Calu3 (cell line): ENCODE results near the gene SYNPO. TPM values are rescaled to one million over a fixed set of nuclear protein-coding genes. Genes with fewer than 3 reads are reported as not detected.

Experiments used
- BruUV-seq: library from RNA; stranded (reverse); fragments of 400-500 nt; replicated peaks from 2 replicates; lab custom pipeline; 2021; lab: Mats Ljungman, UMichigan
- CTCF ChIA-PET: fragments of 300-600 bp; sonication (Branson Sonifier 250); formaldehyde crosslinking; loops from one replicate; lab custom pipeline; 2022; ENCODE audit warnings: antibody characterized with exemption; lab: Charles Lee
- DNase-seq: peaks from one replicate; pipeline ENCODE4 v3.0.0; 2022
- H3K27ac Mint-ChIP-seq: one replicate; pipeline ENCODE4 v1.8.0; 2022; ENCODE audit warnings: mixed read lengths; ENCODE audit not compliant: unreplicated experiment
- H3K27me3 Mint-ChIP-seq: one replicate; pipeline ENCODE4 v1.8.0; 2022; ENCODE audit warnings: mixed read lengths; ENCODE audit not compliant: unreplicated experiment
- H3K36me3 Mint-ChIP-seq: one replicate; pipeline ENCODE4 v1.8.0; 2022; ENCODE audit warnings: mild to moderate bottlenecking, moderate library complexity, mixed read lengths; ENCODE audit not compliant: insufficient read depth, unreplicated experiment
- H3K4me1 Mint-ChIP-seq: one replicate; pipeline ENCODE4 v1.8.0; 2022; ENCODE audit warnings: mild to moderate bottlenecking, low read depth, mixed read lengths; ENCODE audit not compliant: unreplicated experiment
- H3K4me3 Mint-ChIP-seq: one replicate; pipeline ENCODE4 v1.8.0; 2022; ENCODE audit warnings: mild to moderate bottlenecking, low read depth, moderate library complexity, mixed read lengths; ENCODE audit not compliant: unreplicated experiment
- H3K9me3 Mint-ChIP-seq: one replicate; pipeline ENCODE4 v1.8.0; 2022; ENCODE audit warnings: low read depth, mixed read lengths; ENCODE audit not compliant: unreplicated experiment
- intact Hi-C: fragments of 100-400 bp; cut with micrococcal nuclease; formaldehyde crosslinking; loops from one replicate; pipeline ENCODE4 v1.10.0; 2022; ENCODE audit not compliant: unreplicated experiment
- total RNA-seq: library from RNA; stranded (reverse); gene quantifications from 2 replicates; pipeline ENCODE4 v1.2.3, GENCODE V29; 2022
- TF ChIP-seq, protein P1 (sequence below): fragments of 200-600 bp; IDR thresholded peaks from one replicate; pipeline ENCODE4 v1.8.0; 2022; ENCODE audit warnings: antibody characterized with exemption; ENCODE audit not compliant: unreplicated experiment

Gene SYNPO
- total RNA-seq, 1 experiment from 2014 or later: 0.92 TPM

DNA sequence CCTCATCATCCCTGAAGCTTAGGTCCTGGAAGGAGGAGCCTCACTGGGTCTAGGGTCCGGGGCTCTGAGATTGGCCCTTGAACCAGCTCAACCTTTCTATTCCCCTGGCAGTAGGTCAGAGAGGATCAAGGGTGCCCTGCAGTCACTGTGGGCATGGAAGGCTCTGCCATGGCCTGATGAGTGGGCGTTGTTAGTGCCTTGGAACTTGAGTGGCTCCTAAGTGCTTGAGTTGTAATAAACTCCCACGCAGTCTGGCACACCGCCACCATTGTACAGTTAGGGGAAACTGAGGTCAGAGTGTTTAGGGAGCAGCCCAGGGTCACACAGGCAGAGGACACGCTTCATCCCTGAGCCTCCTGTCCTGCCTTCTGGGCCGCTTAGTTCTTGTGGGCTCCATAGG lies 10.4 kb upstream of the SYNPO start:
- Mint-ChIP-seq H3K4me3 (no peak overlapping the region), H3K27ac (no peak overlapping the region), H3K4me1 (peaks cover 18% of the 10 kb centered on the region), H3K36me3 (no peaks in the 10 kb centered on the region), H3K9me3 (no peaks in the 10 kb centered on the region), H3K27me3 (no peaks in the 10 kb centered on the region)
- DNase-seq: no peak
- TF ChIP-seq, protein P1, sequence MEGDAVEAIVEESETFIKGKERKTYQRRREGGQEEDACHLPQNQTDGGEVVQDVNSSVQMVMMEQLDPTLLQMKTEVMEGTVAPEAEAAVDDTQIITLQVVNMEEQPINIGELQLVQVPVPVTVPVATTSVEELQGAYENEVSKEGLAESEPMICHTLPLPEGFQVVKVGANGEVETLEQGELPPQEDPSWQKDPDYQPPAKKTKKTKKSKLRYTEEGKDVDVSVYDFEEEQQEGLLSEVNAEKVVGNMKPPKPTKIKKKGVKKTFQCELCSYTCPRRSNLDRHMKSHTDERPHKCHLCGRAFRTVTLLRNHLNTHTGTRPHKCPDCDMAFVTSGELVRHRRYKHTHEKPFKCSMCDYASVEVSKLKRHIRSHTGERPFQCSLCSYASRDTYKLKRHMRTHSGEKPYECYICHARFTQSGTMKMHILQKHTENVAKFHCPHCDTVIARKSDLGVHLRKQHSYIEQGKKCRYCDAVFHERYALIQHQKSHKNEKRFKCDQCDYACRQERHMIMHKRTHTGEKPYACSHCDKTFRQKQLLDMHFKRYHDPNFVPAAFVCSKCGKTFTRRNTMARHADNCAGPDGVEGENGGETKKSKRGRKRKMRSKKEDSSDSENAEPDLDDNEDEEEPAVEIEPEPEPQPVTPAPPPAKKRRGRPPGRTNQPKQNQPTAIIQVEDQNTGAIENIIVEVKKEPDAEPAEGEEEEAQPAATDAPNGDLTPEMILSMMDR: no peak
- no TSS peak for BruUV-seq
- intact Hi-C loops: loop anchor here (10.0 kb wide), 1 partner anchor 175 kb away; no protein-coding TSS in a partner anchor
- CTCF ChIA-PET: no interaction called here

GRCh38 chr5:150630461-150631325 lies 9.8 kb upstream of the SYNPO start:
- CTCF ChIA-PET: interaction anchor here (1.1 kb wide), 1 partner anchor 10 kb away, joined by 3 read pairs; the partner anchor contains the start of gene SYNPO
- H3K36me3 Mint-ChIP-seq: no peaks in the 10 kb centered on the region
- no TSS peak for BruUV-seq
- intact Hi-C loops: loop anchor here (10.0 kb wide), 1 partner anchor 176 kb away; no protein-coding TSS in a partner anchor
- H3K4me3 Mint-ChIP-seq: no peak overlapping the region
- H3K4me1 Mint-ChIP-seq: peaks cover 22% of the 10 kb centered on the region
- no peak for DNase-seq
- TF ChIP-seq, protein P1: no peak
- no peaks in the 10 kb centered on the region for H3K9me3 Mint-ChIP-seq
- no peaks in the 10 kb centered on the region for H3K27me3 Mint-ChIP-seq
- no peak overlapping the region for H3K27ac Mint-ChIP-seq

GRCh38 chr5:150631326-150631701 lies 9.1 kb upstream of the SYNPO start:
- no peaks in the 10 kb centered on the region for H3K27me3 Mint-ChIP-seq
- no peak overlapping the region for H3K27ac Mint-ChIP-seq
- intact Hi-C loops: loop anchor here (10.0 kb wide), 1 partner anchor 177 kb away; no protein-coding TSS in a partner anchor
- no peak overlapping the region for H3K4me3 Mint-ChIP-seq
- TF ChIP-seq, protein P1: no peak
- peaks cover 2% of the 10 kb centered on the region for H3K36me3 Mint-ChIP-seq
- DNase-seq: no peak
- no TSS peak for BruUV-seq
- CTCF ChIA-PET: interaction anchor here (1.1 kb wide), 1 partner anchor 9 kb away, joined by 3 read pairs; the partner anchor contains the start of gene SYNPO
- H3K9me3 Mint-ChIP-seq: no peaks in the 10 kb centered on the region
- peaks cover 28% of the 10 kb centered on the region for H3K4me1 Mint-ChIP-seq

DNA sequence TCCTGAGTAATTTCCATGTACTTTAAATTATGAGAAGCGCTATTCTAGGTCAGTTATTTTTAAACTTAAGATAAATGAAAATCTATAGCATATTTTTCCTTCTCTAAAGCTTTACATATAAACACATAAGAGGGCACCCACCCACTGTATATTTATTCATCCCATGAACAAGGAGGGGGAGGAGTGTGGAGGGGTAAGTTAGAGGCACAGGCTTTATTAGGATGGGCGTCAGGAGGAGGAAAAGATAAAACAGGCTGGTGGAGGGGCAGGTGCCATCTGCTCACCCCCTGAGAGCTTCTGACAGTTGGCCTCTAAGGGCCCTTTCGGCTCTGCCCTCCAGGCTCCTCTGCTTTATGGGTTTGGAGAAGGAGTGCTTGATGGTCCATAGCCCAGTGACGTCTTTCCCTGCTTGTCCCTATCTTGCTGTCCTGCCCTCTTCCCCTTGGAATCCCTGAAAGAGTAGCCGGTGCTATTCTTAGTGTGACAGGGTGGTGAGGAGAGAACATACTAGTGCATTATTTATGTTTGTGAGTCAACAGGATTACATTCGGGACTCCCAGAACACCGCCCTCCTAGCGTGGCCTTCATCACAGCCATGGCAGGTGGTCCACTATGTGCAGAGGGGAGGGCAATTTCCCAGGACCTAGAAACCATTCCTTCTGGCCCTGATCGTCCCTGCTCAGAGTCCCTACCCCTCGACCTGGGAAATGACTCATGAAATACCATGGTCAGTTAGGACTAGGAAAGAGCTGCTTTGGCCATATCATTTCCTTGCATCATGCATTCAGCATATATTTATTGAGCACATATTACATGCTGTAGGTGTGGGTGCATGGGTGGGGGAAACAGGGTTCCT lies 7.9 kb upstream of the SYNPO start:
- CTCF ChIA-PET: no interaction called here
- DNase-seq: no peak

More for the DNA sequence above, 7.9 kb upstream of the SYNPO start:
- H3K4me3 Mint-ChIP-seq: no peak overlapping the region
- TF ChIP-seq, protein P1: no peak
- no TSS peak for BruUV-seq
- H3K27me3 Mint-ChIP-seq: no peaks in the 10 kb centered on the region
- H3K9me3 Mint-ChIP-seq: no peaks in the 10 kb centered on the region
- peaks cover 32% of the 10 kb centered on the region for H3K4me1 Mint-ChIP-seq
- intact Hi-C loops: loop anchor here (10.0 kb wide), 1 partner anchor 178 kb away; no protein-coding TSS in a partner anchor
- H3K27ac Mint-ChIP-seq: peak overlapping the region; percentile 38
- peaks cover 14% of the 10 kb centered on the region for H3K36me3 Mint-ChIP-seq
